ENCODE data around the gene MS4A6E. TPM values are rescaled to one million over a fixed set of nuclear protein-coding genes. Genes with fewer than 3 reads are reported as not detected.

Gene MS4A6E
- total RNA-seq, 4 donors from 2014 or later, result not detected

- ATAC-seq, result no peak
- TF ChIP-seq POLR2A (IDR thresholded peaks at IDR 0.05), result no peak
- TF ChIP-seq EP300 (IDR thresholded peaks at IDR 0.05), result no peak
- TF ChIP-seq CTCF (IDR thresholded peaks at IDR 0.05), result no peak
- no peak for TF ChIP-seq POLR2AphosphoS5 (IDR thresholded peaks at IDR 0.05)
- 57 to 61% methylated on average over 1 of the region's 1 CpG for WGBS, 2 donors (ENCODE audit: low coverage in 1 of 2)
- Histone ChIP-seq H3K36me3 (no peaks in the 10 kb centered on the region), H3K27me3 (peaks cover 13% of the 10 kb centered on the region), H3K27ac (no peak overlapping the region), H3K4me3 (no peak overlapping the region), H3K4me1 (no peaks in the 10 kb centered on the region), H3K9me3 (no peaks in the 10 kb centered on the region)
Observed at GRCh38 chr11:60371854-60372253, 44.8 kb downstream of the MS4A6E start.

- TF ChIP-seq CTCF (IDR thresholded peaks at IDR 0.05) (no peak), POLR2AphosphoS5 (IDR thresholded peaks at IDR 0.05) (no peak), POLR2A (IDR thresholded peaks at IDR 0.05) (no peak), EP300 (IDR thresholded peaks at IDR 0.05) (no peak)
- 71 to 79% methylated on average over 3 of the region's 3 CpGs for whole genome bisulfite sequencing, 2 donors (ENCODE audit: low coverage in 1 of 2)
- Histone ChIP-seq H3K4me3 (no peak overlapping the region), H3K27ac (no peak overlapping the region), H3K9me3 (no peaks in the 10 kb centered on the region), H3K36me3 (no peaks in the 10 kb centered on the region), H3K27me3 (peaks cover 10% of the 10 kb centered on the region), H3K4me1 (no peaks in the 10 kb centered on the region)
- ATAC-seq, result no peak
Observed at GRCh38 chr11:60372767-60373166, 45.7 kb downstream of the MS4A6E start.

- Histone ChIP-seq H3K4me3 (no peak overlapping the region), H3K9me3 (no peaks in the 10 kb centered on the region), H3K27ac (no peak overlapping the region), H3K36me3 (no peaks in the 10 kb centered on the region), H3K27me3 (no peaks in the 10 kb centered on the region), H3K4me1 (no peaks in the 10 kb centered on the region)
- TF ChIP-seq EP300 (IDR thresholded peaks at IDR 0.05) (no peak), POLR2AphosphoS5 (IDR thresholded peaks at IDR 0.05) (no peak), POLR2A (IDR thresholded peaks at IDR 0.05) (no peak), CTCF (IDR thresholded peaks at IDR 0.05) (no peak)
- ATAC-seq, result no peak
- 97 to 100% methylated on average over 2 to 3 of the region's 3 CpGs for WGBS, 2 donors (ENCODE audit: low coverage in 1 of 2)
Observed at GRCh38 chr11:60375316-60375715, 48.3 kb downstream of the MS4A6E start.

- Histone ChIP-seq H3K9me3 (no peaks in the 10 kb centered on the region), H3K36me3 (no peaks in the 10 kb centered on the region), H3K4me3 (no peak overlapping the region), H3K27me3 (no peaks in the 10 kb centered on the region), H3K27ac (no peak overlapping the region), H3K4me1 (no peaks in the 10 kb centered on the region)
- no peak for ATAC-seq
- no peak for TF ChIP-seq POLR2AphosphoS5 (IDR thresholded peaks at IDR 0.05)
- TF ChIP-seq EP300 (IDR thresholded peaks at IDR 0.05), result no peak
- no peak for TF ChIP-seq POLR2A (IDR thresholded peaks at IDR 0.05)
- TF ChIP-seq CTCF (IDR thresholded peaks at IDR 0.05), result no peak
- WGBS, 2 donors (ENCODE audit: low coverage in 1 of 2), result 90% methylated on average over 3 of the region's 3 CpGs; no CpG with 5 or more reads in 1 of the 2 donors
Observed at GRCh38 chr11:60376601-60377000, 49.5 kb downstream of the MS4A6E start.

- Histone ChIP-seq H3K4me3 (no peak overlapping the region), H3K27ac (peak overlapping the region in 1 of 4 donors; percentile 16), H3K27me3 (no peaks in the 10 kb centered on the region), H3K9me3 (no peaks in the 10 kb centered on the region), H3K4me1 (no peaks in the 10 kb centered on the region), H3K36me3 (no peaks in the 10 kb centered on the region)
- peak; percentile 12 for TF ChIP-seq POLR2AphosphoS5 (IDR thresholded peaks at IDR 0.05)
- TF ChIP-seq CTCF (IDR thresholded peaks at IDR 0.05), result no peak
- peak; percentile 70 for ATAC-seq
- 69 to 79% methylated on average over 2 of the region's 2 CpGs for WGBS, 2 donors (ENCODE audit: low coverage in 1 of 2)
Observed at GRCh38 chr11:60377401-60378136, 50.5 kb downstream of the MS4A6E start.
